ENCODE data around the gene FRMD6.

The FRMD6 gene

GRCh38 chr14:51726166-51726899, 74.6 kb downstream of the FRMD6 start:
- ATAC-seq (ENCODE audit: insufficient read depth, low read depth) (no peak), DNase-seq (no peak)
- H3K4me3 ChIP-seq (ENCODE audit: low read depth in 1 of 2, low read length in 2 of 2) = no peak overlapping the region
- H4K20me1 ChIP-seq (ENCODE audit: insufficient read depth, low read length) = no peaks in the 10 kb centered on the region
- H2AFZ ChIP-seq (ENCODE audit: low read depth, low read length) = no peak overlapping the region
- H3K36me3 ChIP-seq (ENCODE audit: insufficient read depth, low read length) = peaks cover 68% of the 10 kb centered on the region
- TF ChIP-seq CTCF (IDR thresholded peaks at IDR 0.05; ENCODE audit: borderline replicate concordance, extremely low read depth, low read length, poor library complexity, severe bottlenecking) (no peak), EZH2 (IDR thresholded peaks at IDR 0.05; ENCODE audit: borderline replicate concordance, low read depth, low read length, severe bottlenecking) (no peak)
- no peak overlapping the region for H3K4me2 ChIP-seq (ENCODE audit: insufficient read depth, low read length)
- H3K9ac ChIP-seq (ENCODE audit: low read depth, low read length) = no peak overlapping the region
- no peak overlapping the region for H3K27ac ChIP-seq (ENCODE audit: low read length)
- H3K27me3 ChIP-seq (ENCODE audit: insufficient read depth, low read length, poor library complexity) = no peaks in the 10 kb centered on the region
- H3K9me3 ChIP-seq (ENCODE audit: insufficient read depth, low read length, severe bottlenecking) = no peaks in the 10 kb centered on the region
- no peaks in the 10 kb centered on the region for H3K79me2 ChIP-seq (ENCODE audit: insufficient read depth, low read length)
- no peaks in the 10 kb centered on the region for H3K4me1 ChIP-seq (ENCODE audit: insufficient read depth, low read length)

- Histone ChIP-seq H3K9me3 (ENCODE audit: insufficient read depth, low read length, severe bottlenecking) (no peaks in the 10 kb centered on the region), H3K4me1 (ENCODE audit: insufficient read depth, low read length) (no peaks in the 10 kb centered on the region), H3K27me3 (ENCODE audit: insufficient read depth, low read length, poor library complexity) (no peaks in the 10 kb centered on the region), H3K4me2 (ENCODE audit: insufficient read depth, low read length) (no peak overlapping the region), H4K20me1 (ENCODE audit: insufficient read depth, low read length) (no peaks in the 10 kb centered on the region), H3K9ac (ENCODE audit: low read depth, low read length) (no peak overlapping the region), H3K27ac (ENCODE audit: low read length) (no peak overlapping the region), H3K36me3 (ENCODE audit: insufficient read depth, low read length) (peaks cover 57% of the 10 kb centered on the region), H3K79me2 (ENCODE audit: insufficient read depth, low read length) (no peaks in the 10 kb centered on the region), H3K4me3 (ENCODE audit: low read depth in 1 of 2, low read length in 2 of 2) (no peak overlapping the region), H2AFZ (ENCODE audit: low read depth, low read length) (no peak overlapping the region)
- DNase-seq (no peak), ATAC-seq (ENCODE audit: insufficient read depth, low read depth) (0 out of 3 replicates have a peak, but pooled peaks have one; percentile 47)
- TF ChIP-seq EZH2 (IDR thresholded peaks at IDR 0.05; ENCODE audit: borderline replicate concordance, low read depth, low read length, severe bottlenecking) (no peak), CTCF (IDR thresholded peaks at IDR 0.05; ENCODE audit: borderline replicate concordance, extremely low read depth, low read length, poor library complexity, severe bottlenecking) (no peak)
Measured at GRCh38 chr14:51727526-51727925, 75.8 kb downstream of the FRMD6 start.

GRCh38 chr14:51730098-51730497, 78.4 kb downstream of the FRMD6 start:
- H3K9me3 ChIP-seq (ENCODE audit: insufficient read depth, low read length, severe bottlenecking) = no peaks in the 10 kb centered on the region
- no peak overlapping the region for H3K27ac ChIP-seq (ENCODE audit: low read length)
- TF ChIP-seq EZH2 (IDR thresholded peaks at IDR 0.05; ENCODE audit: borderline replicate concordance, low read depth, low read length, severe bottlenecking) (no peak), CTCF (IDR thresholded peaks at IDR 0.05; ENCODE audit: borderline replicate concordance, extremely low read depth, low read length, poor library complexity, severe bottlenecking) (no peak)
- no peaks in the 10 kb centered on the region for H4K20me1 ChIP-seq (ENCODE audit: insufficient read depth, low read length)
- H3K79me2 ChIP-seq (ENCODE audit: insufficient read depth, low read length) = no peaks in the 10 kb centered on the region
- H3K4me3 ChIP-seq (ENCODE audit: low read depth in 1 of 2, low read length in 2 of 2) = no peak overlapping the region
- no peak overlapping the region for H2AFZ ChIP-seq (ENCODE audit: low read depth, low read length)
- no peaks in the 10 kb centered on the region for H3K4me1 ChIP-seq (ENCODE audit: insufficient read depth, low read length)
- peaks cover 37% of the 10 kb centered on the region for H3K36me3 ChIP-seq (ENCODE audit: insufficient read depth, low read length)
- ATAC-seq (ENCODE audit: insufficient read depth, low read depth) (no peak), DNase-seq (no peak)
- no peaks in the 10 kb centered on the region for H3K27me3 ChIP-seq (ENCODE audit: insufficient read depth, low read length, poor library complexity)
- no peak overlapping the region for H3K9ac ChIP-seq (ENCODE audit: low read depth, low read length)
- H3K4me2 ChIP-seq (ENCODE audit: insufficient read depth, low read length) = no peak overlapping the region

All from DND-41 (cell line).